Urinary bladder (tissue), 4 donors: ENCODE results near the gene EIF3J. TPM values are rescaled to one million over a fixed set of nuclear protein-coding genes. Genes with fewer than 3 reads are reported as not detected.
"Not testable (repeated sequence)": the region's sequence is repeated elsewhere in the genome, so short reads cannot be mapped to it uniquely, and the experiment has no call there.

Source experiments
- DNase-seq: peaks from one replicate; pipeline ENCODE4 v3.0.0-alpha.2; 2015; ENCODE audit errors: extremely low spot score
- H3K27ac ChIP-seq: one replicate; pipeline ENCODE4 v1.5.1; 2013; ENCODE audit warnings: low read depth, mild to moderate bottlenecking, moderate library complexity
- H3K36me3 ChIP-seq: one replicate; pipeline ENCODE4 v1.6.1; 2013; ENCODE audit warnings: mild to moderate bottlenecking, moderate library complexity; ENCODE audit not compliant: insufficient read depth
- H3K4me1 ChIP-seq: one replicate; pipeline ENCODE4 v1.6.1; 2013; ENCODE audit warnings: mild to moderate bottlenecking, moderate library complexity; ENCODE audit not compliant: insufficient read depth
- H3K4me3 ChIP-seq: one replicate; pipeline ENCODE4 v1.5.1; 2013; ENCODE audit warnings: low read depth, low read length
- WGBS: extraction: QIAGEN DNeasy Blood & Tissue Kit; methylation state at CpG from one replicate; pipeline ENCODE4 v1.1.7; 2013; 5-methylcytosine and 5-hydroxymethylcytosine counted together
- polyA plus RNA-seq: library from polyadenylated mRNA; stranded (reverse); fragments of 200-250 nt; gene quantifications from one replicate; pipeline ENCODE4 v1.2.3, GENCODE V29; 2013
- total RNA-seq: library from RNA; depleted of rRNA; stranded (reverse); fragments of >200 nt; gene quantifications from one replicate; pipeline ENCODE4 v1.2.3, GENCODE V29; 2014
- donor health status: healthy with polysubstance abuse.
- donor health status: healthy.

EIF3J gene
- total and polyA plus RNA-seq, 2 donors = 43.3 to 63.2 TPM

DNA sequence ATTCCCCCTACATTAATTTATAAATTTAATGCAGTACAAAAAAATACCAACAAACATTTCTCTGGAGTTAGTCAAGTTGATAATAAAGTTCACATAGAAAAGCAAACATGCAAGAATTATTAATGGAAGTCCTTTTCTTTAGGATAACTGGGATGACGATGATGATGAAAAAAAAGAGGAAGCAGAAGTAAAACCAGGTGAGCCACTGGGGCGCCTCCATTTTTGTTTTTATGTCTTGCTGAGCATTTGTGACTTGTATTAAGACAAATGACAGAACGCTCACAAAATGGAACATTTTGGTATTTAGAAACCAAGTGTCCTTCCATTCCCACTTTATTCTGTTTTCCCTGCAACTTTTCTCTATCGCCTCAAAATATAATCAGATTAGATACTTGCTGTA is 13.8 kb downstream of the EIF3J start:
- no peaks in the 10 kb centered on the region for H3K36me3 ChIP-seq
- WGBS = over 99% methylated on average over 4 of the region's 4 CpGs
- H3K27ac ChIP-seq = no peak overlapping the region
- no peak overlapping the region for H3K4me3 ChIP-seq
- no peaks in the 10 kb centered on the region for H3K4me1 ChIP-seq
- DNase-seq = no peak

DNA sequence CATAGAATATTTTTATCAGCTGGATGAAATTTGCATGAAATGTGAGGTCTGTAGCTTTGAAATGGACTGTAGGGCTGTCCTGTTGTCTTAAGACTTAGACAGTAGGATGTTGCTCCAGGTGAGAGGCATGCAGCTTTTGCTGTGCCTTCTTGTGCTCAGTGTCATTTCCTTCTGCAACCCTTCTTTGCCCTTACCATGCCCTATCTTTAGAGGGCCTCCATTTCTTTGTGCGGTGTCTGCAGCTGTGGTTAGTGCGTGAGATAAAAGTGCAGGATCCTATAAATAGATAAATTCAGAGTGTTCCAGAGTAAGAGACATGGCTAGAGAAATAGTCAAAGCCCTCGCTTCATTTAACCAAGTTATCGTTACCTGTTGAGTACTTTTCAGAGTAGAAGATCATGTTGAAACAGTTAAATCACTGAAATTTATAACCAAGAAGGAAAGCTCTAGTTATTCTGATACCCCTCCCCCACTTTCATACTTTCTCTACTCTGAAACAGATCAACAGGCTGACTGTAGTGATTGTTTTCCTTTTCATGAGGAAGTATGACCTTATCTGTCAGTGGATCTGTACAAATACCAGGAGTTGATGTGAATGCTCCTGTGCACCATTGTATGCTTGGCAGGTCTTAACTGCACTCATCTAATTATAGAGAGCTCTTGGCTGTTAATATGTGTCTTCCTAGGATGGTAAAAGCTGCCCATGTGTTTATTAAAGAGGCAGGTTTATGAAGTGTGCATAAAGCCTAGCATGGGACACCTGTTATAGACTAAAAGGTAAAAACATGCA is 18.2 kb downstream of the EIF3J start:
- H3K36me3 ChIP-seq = no peaks in the 10 kb centered on the region
- no peaks in the 10 kb centered on the region for H3K4me1 ChIP-seq
- no peak overlapping the region for H3K27ac ChIP-seq
- no peak for DNase-seq
- no peak overlapping the region for H3K4me3 ChIP-seq
- 76% methylated on average over 4 of the region's 4 CpGs for WGBS

DNA sequence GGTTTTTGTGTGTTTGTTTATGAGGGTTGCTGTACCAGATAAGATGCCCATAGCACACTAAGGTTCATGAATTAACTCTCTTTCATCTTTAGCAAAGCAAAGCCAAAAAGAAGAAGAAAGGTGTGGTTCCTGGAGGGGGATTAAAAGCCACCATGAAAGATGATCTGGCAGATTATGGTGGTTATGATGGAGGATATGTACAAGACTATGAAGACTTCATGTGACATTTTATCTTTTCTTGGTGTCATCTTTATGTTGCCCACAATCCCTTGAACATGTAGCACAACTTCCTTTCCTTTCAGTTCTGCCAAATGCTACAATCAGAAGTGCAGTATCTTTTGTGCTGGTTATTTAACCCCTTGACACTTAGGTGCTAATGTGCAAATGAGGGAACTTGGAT is 24.0 kb downstream of the EIF3J start:
- not testable (repeated sequence) for DNase-seq, H3K4me3 ChIP-seq, H3K4me1 ChIP-seq, H3K27ac ChIP-seq
- H3K36me3 ChIP-seq = peaks cover 16% of the 10 kb centered on the region

DNA sequence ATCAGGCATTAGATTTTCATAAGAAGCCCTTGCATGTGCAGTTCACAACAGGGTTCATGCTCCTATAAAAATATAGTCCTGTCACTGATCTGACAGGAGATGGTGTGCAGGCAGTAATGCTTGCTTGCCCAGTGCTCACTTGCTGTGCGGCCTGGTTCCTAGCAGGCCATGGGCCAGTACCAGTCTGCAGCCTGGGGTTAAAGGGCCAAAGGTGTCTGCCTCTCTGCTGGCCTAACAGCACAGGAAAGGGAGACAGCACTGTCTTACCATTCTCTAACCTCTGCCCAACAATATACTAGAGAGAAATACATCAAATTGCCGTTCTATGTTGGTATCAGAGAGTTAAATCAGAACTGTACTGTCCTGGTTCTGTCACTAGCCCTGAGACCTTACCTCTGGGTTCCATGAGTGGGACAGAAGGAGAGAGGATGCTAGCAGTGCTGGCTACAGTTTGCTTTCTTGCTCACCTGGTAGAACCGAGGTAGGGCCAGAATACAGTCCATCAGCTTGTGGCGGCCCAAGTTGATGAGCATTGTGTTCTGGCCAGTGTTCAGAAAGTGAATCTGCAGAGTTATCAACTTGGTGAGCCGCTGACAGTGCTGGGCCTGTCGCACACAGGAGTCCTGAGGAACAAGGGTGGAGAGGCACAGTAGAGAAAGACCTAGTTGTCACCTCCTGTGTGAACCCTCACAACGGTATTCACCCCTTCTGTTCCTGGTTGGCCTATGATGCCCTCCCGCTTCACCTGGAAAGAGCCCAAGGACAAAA is 28.6 kb downstream of the EIF3J start:
- Histone ChIP-seq H3K4me3 (no peak overlapping the region), H3K27ac (no peak overlapping the region), H3K4me1 (no peaks in the 10 kb centered on the region), H3K36me3 (peaks cover 16% of the 10 kb centered on the region)
- no peak for DNase-seq
- 99% methylated on average over 8 of the region's 8 CpGs for WGBS

DNA sequence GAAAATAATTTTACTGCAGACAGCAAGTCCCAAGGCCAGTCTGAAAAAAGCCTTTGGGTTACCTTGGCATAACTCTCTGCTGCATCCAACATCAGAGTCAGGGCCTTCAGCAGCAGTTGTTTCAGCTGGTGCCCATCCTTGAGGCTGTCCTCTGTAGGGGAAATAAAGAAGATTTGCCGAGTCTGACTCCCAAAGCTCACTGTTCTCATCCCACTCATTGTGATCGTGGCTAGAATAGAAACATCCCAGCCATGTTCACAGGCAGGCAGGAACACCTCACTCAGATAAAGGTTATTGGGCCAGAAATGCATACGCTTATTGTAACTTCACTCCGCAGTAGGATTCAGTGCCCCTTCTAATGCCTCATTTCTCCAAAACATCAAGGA is 29.2 kb downstream of the EIF3J start:
- H3K4me1 ChIP-seq = no peaks in the 10 kb centered on the region
- no peak for DNase-seq
- H3K36me3 ChIP-seq = peaks cover 13% of the 10 kb centered on the region
- no peak overlapping the region for H3K4me3 ChIP-seq
- no peak overlapping the region for H3K27ac ChIP-seq
- 98% methylated on average over 4 of the region's 4 CpGs for WGBS

DNA sequence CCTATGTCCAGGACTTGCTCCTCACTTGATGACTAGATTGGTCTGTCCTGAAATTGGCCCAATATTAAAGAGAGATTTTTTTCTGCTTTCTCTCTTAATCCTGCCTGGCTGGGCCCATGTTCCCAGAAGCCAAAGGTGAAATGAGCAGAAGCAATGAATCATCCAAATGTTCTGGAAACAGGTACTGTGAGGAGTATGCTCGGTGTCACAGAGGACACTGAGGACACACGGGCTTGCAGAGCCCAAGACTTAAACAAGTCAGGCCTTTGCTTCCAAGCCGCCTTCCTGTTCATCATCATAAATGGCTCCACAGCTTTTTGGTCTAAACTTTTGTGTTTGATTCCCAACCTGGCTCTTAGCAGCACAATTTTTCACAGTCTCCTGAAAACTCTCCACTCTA is 31.4 kb downstream of the EIF3J start:
- DNase-seq = no peak
- WGBS = 81% methylated on average over 3 of the region's 3 CpGs
- H3K36me3 ChIP-seq = peaks cover 11% of the 10 kb centered on the region
- no peaks in the 10 kb centered on the region for H3K4me1 ChIP-seq
- H3K27ac ChIP-seq = no peak overlapping the region
- H3K4me3 ChIP-seq = no peak overlapping the region

DNA sequence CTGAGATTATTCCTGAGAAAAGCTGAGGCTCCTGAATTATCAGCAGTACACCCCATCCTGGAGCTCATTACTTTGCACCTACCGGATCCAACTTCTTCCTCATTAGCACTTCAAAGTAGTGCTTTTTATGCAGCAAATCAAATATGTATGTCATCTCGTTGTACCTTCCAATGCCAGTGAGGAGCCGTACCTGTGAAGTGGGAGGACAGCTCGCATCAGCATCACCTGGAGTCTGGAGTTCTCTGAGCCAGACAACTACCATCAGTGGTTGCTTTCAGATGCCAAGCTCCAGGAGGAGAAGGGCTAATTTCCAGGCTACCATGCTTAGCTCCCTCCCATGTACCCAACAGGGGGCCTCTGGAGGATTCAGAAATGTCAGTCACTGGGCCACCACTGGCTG is 32.4 kb downstream of the EIF3J start:
- Histone ChIP-seq H3K27ac (no peak overlapping the region), H3K4me1 (no peaks in the 10 kb centered on the region), H3K4me3 (no peak overlapping the region), H3K36me3 (peaks cover 8% of the 10 kb centered on the region)
- 95% methylated on average over 4 of the region's 4 CpGs for WGBS
- no peak for DNase-seq

DNA sequence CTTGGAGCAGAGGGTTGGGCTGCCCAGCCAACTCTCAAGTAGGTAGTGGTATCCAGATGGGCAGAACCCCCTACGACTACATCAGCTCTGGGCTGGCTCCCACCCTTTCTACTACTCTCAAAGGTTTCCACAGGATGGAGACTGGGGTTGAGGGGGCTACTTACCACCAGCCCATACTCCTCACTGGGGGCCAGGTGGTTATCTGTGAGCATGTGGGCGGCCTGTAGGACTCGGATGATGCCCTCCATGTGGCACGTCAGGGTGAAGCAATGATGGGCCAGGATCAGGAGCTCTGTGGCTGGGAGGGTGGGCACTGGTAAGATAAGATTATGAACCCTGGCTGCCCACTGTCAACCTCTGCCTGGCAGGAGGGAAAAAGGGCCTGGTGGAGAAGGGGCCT is 33.4 kb downstream of the EIF3J start:
- DNase-seq = no peak
- 93% methylated on average over 4 of the region's 4 CpGs for WGBS
- Histone ChIP-seq H3K27ac (no peak overlapping the region), H3K36me3 (peaks cover 4% of the 10 kb centered on the region), H3K4me1 (no peaks in the 10 kb centered on the region), H3K4me3 (no peak overlapping the region)

DNA sequence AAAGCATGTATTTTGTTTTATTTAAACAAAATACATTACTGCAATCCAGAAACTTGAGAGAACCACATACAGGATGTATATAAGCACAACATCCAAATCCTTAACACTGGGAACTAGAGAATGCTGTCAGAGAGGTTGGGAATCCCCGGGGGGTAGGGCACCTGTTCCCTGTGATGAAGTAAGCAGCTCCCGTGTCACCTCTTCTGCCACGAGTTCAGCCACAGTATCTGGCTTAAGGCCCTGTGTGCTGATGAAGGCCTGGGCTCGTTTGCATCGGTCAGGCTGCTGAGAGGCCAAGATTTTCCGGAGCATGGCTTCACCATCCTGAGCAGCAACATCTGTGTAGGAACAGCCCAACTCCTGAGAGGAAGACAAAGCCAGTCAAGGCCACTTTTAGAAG is 36.4 kb downstream of the EIF3J start:
- Histone ChIP-seq H3K27ac (no peak overlapping the region), H3K4me1 (no peaks in the 10 kb centered on the region), H3K4me3 (no peak overlapping the region), H3K36me3 (peaks cover 5% of the 10 kb centered on the region)
- WGBS = 91% methylated on average over 6 of the region's 6 CpGs
- no peak for DNase-seq

DNA sequence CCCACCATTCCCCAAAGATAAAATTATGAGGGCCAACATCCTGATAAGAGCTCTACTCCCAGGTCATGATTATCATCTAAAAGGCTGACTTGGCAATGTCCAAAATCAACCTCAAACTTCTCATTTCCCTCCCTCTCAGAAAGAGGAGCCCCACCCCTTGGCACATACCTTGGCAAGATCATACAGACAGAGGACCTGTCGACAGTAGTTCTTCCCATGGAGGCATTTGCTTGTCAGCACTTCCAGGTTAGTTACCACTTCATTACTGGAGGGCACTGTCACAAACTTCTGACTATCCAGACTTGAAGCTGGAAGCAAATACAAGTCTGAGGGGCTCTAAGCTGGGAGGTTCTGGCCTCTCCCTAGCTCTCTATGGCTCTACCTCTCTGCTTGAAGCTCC is 37.8 kb downstream of the EIF3J start:
- Histone ChIP-seq H3K27ac (no peak overlapping the region), H3K4me3 (no peak overlapping the region), H3K36me3 (peaks cover 5% of the 10 kb centered on the region), H3K4me1 (no peaks in the 10 kb centered on the region)
- DNase-seq = no peak
- WGBS = 81% methylated on average over 1 of the region's 1 CpG

DNA sequence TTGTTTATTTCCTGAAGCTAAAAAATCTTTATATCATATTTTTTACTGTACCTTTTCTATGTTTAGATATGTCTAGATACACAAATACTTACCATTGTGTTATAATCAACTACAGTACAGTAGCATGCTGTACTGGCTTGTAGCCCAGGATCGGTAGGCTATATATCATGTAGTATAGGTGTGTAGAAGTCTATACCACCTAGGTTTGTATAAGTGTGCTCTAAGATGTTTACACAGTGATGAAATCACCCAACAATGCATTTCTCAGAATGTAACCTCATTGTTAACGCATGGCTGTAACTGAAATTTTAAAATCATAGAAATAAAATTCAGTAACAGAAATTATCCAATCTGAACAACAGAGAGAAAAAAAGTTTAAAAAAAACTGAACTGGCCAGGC is 43.2 kb downstream of the EIF3J start:
- DNase-seq = no peak
- WGBS = 92% methylated on average over 2 of the region's 2 CpGs
- peaks cover 2% of the 10 kb centered on the region for H3K36me3 ChIP-seq
- no peaks in the 10 kb centered on the region for H3K4me1 ChIP-seq
- no peak overlapping the region for H3K27ac ChIP-seq
- no peak overlapping the region for H3K4me3 ChIP-seq

DNA sequence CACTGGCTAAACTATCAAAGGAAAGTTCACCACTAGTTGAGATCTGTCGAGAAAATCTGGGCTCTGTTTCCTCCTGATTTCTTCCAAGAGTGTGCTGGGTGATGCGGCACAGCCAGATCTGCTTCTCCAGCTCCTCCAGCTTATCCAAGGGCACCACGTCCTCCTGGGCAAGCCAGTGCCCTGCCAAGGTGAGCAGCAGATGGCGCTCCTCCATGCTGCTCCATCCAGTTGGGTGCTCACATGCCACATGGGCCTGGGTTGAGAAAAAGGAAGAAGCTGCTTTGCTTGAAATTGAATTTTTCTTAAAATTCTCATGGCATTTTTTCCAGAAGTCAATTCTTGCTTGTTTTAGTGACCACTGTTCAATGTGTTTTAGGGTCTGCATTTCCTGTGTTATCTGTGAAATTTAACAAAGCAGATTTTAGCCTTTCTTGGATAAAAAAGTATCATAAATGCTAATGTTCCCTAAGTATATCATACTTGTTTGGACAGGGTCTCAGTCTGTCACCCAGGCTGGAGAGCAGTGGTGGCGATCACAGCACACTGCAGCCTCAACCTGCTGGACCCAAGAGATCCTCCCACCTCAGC is 47.3 kb downstream of the EIF3J start:
- peaks cover 10% of the 10 kb centered on the region for H3K36me3 ChIP-seq
- no peak overlapping the region for H3K27ac ChIP-seq
- no peak for DNase-seq
- no peak overlapping the region for H3K4me3 ChIP-seq
- WGBS = 89% methylated on average over 5 of the region's 5 CpGs
- no peaks in the 10 kb centered on the region for H3K4me1 ChIP-seq

DNA sequence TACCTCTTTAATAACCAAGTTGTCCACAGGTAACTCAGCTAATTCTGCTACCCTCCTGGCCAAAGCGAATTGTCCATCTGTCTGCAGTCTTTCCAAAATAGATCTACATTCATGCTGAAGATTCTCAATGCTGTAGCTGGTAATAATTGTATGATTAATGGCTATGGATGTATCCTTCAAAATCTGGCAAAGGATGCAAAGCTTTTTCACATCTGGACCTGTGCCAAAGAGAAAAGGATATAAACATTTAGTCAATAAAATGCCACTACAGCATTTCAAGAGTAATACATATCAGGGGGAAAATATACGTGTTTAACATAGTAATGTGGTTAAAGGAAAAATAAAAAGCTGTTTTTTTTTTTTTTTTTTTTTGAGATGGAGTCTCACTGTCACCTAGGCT is 48.7 kb downstream of the EIF3J start:
- no peaks in the 10 kb centered on the region for H3K4me1 ChIP-seq
- peaks cover 13% of the 10 kb centered on the region for H3K36me3 ChIP-seq
- DNase-seq = no peak
- 80% methylated on average over 2 of the region's 2 CpGs for WGBS
- H3K4me3 ChIP-seq = no peak overlapping the region
- H3K27ac ChIP-seq = no peak overlapping the region

DNA sequence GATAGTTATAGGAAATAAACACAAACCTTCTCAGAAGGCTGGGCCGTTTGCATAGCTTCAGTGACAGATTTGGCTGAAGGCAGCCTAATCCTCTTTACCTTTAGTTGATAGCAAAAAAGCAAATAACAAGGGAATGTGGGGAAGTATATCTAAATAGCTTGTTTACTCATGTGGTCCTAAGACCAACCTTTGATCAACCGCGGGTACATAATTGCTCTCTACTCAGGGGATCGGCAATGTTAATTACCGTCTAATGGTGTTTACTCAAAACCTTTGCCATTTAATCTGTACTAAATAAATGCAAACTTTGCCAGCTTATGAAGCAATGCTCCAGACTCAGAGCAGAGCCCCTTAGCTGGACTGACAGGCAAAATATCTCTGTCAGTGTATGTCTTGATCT is 51.6 kb downstream of the EIF3J start:
- Histone ChIP-seq H3K4me3 (no peak overlapping the region), H3K36me3 (peaks cover 16% of the 10 kb centered on the region), H3K4me1 (no peaks in the 10 kb centered on the region), H3K27ac (no peak overlapping the region)
- DNase-seq = no peak
- 73% methylated on average over 5 of the region's 5 CpGs for WGBS
